Adipose tissue (tissue), 3 donors: ENCODE data around the gene SCN5A. TPM values are rescaled to one million over a fixed set of nuclear protein-coding genes. Genes with fewer than 3 reads are reported as not detected.

Experiments used
- H3K27ac ChIP-seq: one replicate; pipeline ENCODE4 v1.5.1; 2013; ENCODE audit warnings: low read depth, low read length
- WGBS, 3 donors: extraction: QIAGEN DNeasy Blood & Tissue Kit; methylation state at CpG; one replicate each; pipeline ENCODE4 v1.1.7; 2013; 5-methylcytosine and 5-hydroxymethylcytosine counted together
- polyA plus RNA-seq, 3 donors: library from polyadenylated mRNA; stranded (reverse); fragments of 200-250 nt; gene quantifications; one replicate each; pipeline ENCODE4 v1.2.3, GENCODE V29; 2013
- donor health status: healthy with polysubstance abuse.
- donor health status: Bipolar disorder and iron deficiency.
- donor health status: healthy.

SCN5A gene
- polyA plus RNA-seq = under 1 TPM; 0.06 to 0.11 (median 0.07) TPM

DNA sequence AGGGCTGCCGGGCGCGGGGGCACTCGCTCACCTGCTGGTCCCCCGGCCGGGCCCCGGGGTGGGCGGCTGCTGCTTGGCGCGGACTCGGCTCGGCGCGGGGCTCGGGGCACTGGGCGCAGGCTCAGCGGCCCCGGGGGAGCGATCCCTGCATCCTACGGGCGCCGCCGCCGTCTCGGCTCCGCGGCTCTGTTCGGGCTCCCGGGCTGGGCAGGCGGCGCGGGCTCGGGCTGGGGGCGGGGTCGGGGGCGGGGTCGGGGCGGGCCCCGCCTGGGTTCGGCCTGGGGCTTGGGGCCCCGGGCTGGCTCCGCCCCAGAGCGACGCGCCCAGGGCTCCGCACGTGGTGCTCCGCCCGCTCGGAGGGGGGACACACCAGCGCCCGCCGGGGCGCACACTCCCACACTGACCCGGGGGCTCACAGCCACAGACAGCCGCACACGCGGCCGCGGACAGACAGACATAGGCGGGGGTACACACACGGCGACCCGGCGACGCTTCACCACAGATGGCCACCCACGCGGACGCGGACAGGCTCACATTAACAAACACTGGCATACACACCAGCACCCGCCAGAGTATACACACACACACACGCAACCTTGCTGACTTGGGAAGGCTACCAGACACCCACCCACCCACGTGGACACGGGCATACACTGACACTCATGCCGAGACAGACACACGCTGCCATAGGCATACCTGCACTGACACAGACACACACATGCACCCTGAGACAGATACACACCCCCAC, at the start of gene SCN5A:
TSS of gene SCN5A (minus strand) at position 188 of the 748 bp plus-strand sequence. CDS start 16,380 bp downstream, outside the sequence.
- 1 to 2% (median 1%) methylated on average over 52 to 72 of the region's 76 CpGs for WGBS, 3 donors
- H3K27ac ChIP-seq = no peak within 1 kb of the TSS

DNA sequence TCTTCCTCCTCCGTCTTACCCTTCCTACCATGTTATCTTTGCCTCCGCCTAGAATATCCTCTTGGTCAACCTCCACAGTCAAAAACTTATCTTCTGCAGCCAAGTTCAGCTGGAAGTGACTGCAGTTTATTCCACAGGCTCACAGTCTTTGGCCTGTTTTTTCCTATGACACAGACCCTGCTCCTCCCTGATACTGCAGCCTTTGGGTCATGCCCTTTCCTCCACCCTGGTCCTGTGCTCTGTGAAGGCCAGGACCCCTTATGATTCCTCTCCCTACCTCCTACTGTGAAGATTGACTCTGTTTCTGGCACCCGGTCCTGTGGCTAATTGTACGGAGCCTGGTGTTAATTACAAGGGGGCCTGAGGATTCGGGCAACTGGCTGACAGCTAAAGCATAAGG, 49.3 kb upstream of the SCN5A start:
- 76 to 87% (median 77%) methylated on average over 5 of the region's 5 CpGs for WGBS, 3 donors
- H3K27ac ChIP-seq = no peak overlapping the region

DNA sequence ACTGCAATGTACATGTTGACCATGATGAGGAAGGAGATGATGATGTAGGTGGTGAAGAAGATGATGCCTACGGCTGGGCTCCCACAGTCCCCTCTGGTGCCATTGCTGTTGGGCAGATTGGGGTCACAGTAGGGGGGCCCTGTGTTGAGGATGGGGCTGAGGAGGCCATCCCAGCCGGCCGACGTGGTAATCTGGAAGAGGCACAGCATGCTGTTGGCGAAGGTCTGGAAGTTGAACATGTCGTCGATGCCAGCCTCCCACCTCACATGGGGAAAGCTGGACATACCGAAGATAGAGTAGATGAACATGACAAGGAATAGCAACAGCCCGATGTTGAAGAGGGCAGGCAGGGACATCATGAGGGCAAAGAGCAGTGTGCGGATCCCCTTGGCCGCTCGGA, 48.6 kb upstream of the SCN5A start:
- no peak overlapping the region for H3K27ac ChIP-seq
- 91 to 96% (median 95%) methylated on average over 12 of the region's 12 CpGs for whole genome bisulfite sequencing, 3 donors

DNA sequence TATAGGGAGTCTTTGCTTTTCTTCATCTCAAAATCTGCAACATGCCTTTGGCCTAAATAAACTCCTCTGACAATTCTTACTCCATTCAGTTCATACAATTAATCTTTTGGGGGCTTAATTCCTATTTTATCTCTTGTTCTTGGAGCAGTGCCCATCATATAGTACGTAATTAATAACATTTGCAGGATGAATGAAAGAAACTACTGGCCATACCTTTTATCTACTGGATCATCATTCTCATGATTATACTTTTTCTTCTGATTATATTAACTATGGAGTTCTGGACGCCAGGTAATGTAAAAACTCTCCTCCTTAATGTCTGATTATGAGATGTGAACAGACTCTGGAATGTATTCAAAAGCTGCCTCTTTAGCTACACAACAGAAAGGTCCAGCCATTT, 46.5 kb upstream of the SCN5A start:
- WGBS, 3 donors = 52 to 76% (median 72%) methylated on average over 2 of the region's 2 CpGs
- H3K27ac ChIP-seq = no peak overlapping the region

DNA sequence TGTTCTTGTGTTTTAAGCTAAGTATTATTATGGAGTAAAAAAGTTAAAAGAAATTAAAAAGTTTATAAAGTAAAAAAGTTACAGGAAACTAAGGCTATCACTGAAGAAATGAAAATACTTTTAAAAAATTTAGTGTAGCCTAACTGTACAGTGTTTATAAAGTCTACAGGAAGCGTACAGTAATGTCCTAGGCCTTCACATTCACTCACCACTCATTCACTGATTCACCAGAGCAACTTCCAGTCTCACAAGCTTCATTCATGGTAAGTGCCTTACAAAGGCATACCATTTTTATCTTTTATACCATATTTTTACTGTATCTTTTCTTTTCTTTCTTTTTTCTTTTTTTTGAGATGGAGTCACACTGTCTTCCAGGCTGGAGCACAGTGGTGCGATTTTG, 40.7 kb upstream of the SCN5A start:
- WGBS, 3 donors = 73 to 93% (median 73%) methylated on average over 2 of the region's 2 CpGs
- H3K27ac ChIP-seq = no peak overlapping the region

DNA sequence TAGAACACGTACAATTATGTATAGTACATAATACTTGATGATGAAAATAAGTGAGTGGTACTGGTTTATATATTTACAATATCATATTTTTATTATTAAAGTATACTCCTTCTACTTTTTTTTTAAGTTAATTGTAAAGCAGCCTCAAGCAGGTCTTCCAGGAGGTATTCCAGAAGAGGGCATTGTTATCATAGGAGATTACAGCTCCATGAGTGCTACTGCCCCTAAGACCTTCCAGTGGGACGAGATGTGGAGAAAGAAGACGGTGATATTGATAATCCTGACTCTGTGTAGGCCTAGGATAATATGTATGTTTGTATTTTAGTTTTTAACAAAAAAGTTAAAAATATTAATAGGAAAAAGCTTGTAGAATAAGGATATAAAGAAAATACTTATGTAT, 40.3 kb upstream of the SCN5A start:
- H3K27ac ChIP-seq = no peak overlapping the region
- WGBS, 3 donors = 72 to 85% (median 82%) methylated on average over 3 of the region's 3 CpGs

DNA sequence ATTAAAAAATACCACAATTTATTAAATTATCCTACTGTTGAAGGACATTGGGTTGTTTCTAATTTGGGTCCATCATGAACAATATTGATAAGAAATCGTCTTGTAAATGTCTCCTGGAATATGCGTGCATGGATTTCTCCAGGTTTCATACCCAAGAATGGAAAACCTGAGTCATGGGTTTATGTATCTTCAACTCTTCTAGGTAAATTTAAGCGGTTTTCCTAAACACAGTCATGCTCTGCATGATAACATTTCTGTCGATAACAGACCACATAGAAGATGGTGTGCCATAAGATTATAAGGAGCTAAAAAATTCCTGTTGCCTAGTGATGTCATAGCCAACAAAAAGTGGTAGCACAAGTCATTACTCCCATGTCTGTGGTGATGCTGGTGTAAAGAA, 39.9 kb upstream of the SCN5A start:
- H3K27ac ChIP-seq = no peak overlapping the region

DNA sequence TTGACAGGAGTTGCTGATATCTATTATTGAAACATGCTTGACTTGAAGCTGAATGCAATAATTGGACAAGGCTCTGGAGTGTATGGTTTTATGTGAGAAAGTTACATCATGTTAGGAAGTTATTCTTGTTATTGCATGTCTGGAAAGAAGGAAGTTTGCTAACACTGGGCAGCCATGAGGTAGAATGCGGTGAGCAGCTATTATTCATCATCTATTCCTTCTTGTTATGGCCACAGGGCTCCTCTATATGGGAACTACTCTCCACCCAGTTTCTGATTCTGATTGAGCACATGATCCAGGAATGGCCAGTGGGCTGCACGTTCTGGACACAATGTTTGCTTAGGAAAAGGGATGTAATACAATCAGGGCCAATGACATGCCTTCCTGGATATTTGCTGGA, 37.8 kb upstream of the SCN5A start:
- WGBS, 3 donors = 36 to 53% (median 48%) methylated on average over 2 of the region's 2 CpGs
- no peak overlapping the region for H3K27ac ChIP-seq

More for the DNA sequence above, 39.9 kb upstream of the SCN5A start:
- 87 to 93% (median 88%) methylated on average over 4 of the region's 4 CpGs for WGBS, 3 donors

DNA sequence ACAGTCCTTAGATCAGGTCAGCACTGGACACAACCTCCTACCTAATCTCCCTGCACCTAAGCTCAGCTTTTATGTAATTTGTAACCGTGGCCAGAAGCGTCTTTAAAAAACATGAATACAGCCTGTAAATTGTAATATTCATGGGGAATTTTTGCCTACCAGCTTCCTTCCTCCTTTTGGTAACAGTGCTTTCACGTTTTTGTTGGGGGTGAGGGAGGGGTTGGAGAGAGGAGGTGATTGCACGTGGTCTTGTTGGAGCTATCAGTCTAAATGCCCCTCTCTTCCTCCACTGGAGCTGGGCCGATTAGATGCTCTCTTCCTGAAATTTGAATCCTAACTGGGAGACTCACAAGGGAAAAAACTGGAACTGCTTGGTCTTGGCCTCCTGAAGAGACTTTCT, 35.1 kb upstream of the SCN5A start:
- 24 to 41% (median 33%) methylated on average over 5 of the region's 5 CpGs for WGBS, 3 donors
- H3K27ac ChIP-seq = no peak overlapping the region

DNA sequence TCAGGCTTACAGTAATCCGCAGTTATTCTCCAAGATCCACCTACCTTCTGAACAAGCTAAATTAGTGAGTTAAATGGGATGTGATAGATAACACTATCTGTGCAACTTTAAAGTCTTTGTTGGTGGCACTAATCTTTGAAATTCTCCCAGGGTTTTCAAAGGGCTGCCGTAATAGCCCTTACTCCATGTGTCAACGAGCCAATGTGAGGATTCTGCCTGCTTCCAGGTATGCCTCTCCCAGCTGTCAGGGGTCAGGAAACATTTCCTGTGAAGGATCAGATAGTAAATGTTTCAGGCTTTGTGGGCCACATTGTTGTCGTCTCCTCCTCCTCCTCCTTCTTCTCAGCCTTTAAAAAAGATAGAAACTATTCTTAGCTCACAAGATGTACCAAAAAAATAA, 20.2 kb upstream of the SCN5A start:
- WGBS, 3 donors = 21 to 51% (median 47%) methylated on average over 4 of the region's 4 CpGs
- no peak overlapping the region for H3K27ac ChIP-seq

DNA sequence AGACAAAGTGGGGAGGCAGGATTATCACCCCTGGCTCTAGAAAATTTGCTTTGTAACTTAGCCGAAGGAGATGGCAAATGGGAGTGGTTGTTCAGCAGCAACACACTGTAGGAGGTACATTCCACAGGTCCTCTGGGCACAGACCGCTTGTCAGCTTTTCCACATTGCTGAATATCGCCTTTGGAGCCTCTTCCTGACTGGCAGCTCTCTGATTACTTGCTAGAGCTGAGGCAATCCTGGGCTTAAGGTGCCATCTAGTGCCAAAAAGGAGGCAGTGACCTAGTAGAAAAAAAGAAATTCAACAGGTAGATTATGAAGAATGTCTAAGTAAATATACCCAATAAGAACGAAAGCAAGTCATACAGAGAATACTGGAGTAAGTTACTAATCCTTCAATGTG, 13.1 kb upstream of the SCN5A start:
- no peak overlapping the region for H3K27ac ChIP-seq
- WGBS, 3 donors = 34 to 56% (median 43%) methylated on average over 4 of the region's 4 CpGs

DNA sequence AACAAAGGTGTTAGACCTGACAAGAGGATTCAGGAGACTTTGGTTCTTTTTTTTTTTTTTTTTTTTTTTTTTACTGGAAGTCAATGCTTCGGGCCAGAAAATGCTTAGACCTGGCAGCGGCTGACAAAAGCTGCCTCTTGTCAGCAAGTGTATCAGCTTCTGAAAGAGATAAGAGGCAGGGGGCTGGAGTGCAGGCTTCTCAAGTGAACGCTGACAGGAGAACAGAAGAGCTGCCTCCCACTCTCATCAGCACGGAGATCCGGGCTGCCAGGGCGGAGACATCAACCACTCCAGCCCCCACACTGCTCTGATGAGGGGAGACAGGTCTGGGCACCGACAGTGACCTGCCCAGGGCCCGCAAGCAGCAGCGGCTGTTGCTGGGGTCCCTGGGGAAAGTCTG, 9.4 kb upstream of the SCN5A start:
- no peak overlapping the region for H3K27ac ChIP-seq
- WGBS, 3 donors = 18 to 28% (median 18%) methylated on average over 9 of the region's 9 CpGs

DNA sequence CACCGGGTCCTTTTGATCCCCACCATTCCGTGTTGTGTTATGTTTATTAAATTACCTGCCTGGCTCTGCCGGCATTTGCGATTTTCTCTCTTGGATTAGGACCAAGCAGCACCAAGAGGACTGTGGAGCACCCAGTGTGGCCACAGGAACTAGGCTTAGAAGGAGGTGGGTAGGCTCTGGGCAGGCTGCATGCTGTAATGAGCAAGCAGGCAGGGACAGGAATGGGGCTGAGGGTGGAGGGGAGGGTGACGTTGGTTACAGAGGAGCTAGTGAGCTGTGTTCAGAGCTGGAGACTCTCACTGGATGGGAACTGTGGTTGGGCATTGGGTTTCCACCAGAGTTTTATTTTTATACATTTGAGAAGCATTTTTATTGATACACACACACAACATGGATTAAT, 7.9 kb upstream of the SCN5A start:
- 52 to 55% (median 54%) methylated on average over 5 of the region's 5 CpGs for WGBS, 3 donors

DNA sequence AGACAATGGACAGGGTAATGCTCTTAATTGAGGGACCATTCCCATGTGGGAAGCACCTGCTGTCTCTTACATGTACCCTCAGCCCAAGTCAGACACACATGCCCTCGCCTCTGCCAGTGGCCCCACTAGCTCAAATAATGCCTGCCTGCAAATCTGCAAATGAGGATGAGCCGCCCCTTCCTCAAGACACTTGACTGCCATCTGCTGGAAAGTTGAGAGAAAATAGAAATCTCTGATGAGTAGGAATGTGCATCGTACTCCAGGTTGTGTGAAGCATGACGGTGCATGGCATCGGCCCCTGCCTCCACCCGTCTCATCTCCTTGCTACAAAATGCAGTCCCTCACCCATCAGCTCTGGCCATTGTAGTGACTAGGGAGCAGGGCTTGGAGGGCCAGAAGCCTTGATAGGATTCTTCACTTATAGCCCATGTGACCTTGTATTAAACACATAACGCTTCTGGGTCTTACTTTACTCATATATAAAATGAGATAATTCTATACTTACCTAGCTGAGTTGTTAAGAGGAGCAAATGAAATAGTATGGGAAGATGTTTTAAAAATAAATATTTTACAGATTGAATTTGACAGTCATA, 6.3 kb upstream of the SCN5A start:
- WGBS, 3 donors = 12 to 16% (median 16%) methylated on average over 7 of the region's 7 CpGs

More for the DNA sequence above, 7.9 kb upstream of the SCN5A start:
- no peak overlapping the region for H3K27ac ChIP-seq

DNA sequence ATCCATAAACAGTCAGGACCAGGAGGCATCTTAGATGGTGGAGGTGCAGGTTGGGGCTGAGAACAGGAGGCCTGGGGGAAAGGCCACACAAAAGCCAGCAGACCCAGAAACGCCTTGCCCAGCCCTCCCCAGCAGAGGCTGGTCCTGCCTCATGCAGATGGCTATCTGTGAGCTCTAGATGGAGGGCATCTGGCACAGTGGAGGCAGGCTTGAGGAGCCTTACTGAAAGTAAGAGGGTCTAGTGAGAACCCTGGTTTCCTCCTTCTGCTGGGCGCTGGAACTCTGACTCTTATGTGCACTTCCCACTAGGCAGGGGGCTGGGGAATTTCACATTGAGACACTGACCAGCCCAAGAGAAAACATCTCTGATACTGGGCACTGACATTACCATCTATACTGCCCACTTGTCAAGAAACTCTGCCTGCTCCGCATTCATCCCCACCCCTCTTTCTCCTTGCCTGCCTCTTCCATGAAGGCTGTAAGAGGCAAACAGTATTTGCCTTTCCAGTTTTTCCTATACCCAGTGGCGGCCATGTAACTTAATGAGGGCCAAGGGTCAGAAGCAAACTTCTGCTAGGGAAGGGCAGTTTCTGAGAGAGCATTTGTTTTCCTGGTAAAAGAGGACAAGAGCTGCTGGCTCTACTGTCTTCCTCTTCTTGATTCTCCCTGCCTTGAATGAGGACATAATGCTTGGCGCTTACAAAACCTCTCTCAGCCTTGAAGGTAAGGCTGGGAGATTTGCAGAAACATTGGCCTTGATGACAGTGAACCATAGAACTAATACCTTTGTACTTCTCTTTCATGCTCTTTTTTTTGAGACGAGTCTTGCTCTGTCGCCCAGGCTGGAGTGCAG, 4.4 kb upstream of the SCN5A start:
- no peak overlapping the region for H3K27ac ChIP-seq
- WGBS, 3 donors = 77 to 88% (median 79%) methylated on average over 7 of the region's 7 CpGs

More for the DNA sequence above, 6.3 kb upstream of the SCN5A start:
- H3K27ac ChIP-seq = no peak overlapping the region

DNA sequence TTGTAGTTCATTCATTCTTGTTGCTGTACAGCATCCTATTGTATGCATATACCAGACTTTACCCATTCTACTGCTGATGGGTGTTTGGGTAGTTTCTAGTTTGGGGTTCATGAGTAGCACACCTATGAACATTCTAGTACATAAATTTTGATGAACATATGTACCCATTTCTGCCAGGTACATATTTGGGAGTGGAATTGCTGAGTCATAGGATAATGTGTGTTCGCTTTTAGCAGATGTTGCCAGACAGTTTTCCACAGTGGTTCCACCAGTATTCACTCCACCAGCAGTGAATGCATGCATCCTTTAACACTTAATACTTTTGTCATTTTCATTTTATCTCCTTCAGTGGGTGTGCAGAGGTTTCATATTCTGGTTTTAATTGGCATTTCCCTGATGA, 3.4 kb upstream of the SCN5A start:
- H3K27ac ChIP-seq = no peak overlapping the region
- 81 to 88% (median 87%) methylated on average over 1 of the region's 1 CpG for WGBS, 3 donors

DNA sequence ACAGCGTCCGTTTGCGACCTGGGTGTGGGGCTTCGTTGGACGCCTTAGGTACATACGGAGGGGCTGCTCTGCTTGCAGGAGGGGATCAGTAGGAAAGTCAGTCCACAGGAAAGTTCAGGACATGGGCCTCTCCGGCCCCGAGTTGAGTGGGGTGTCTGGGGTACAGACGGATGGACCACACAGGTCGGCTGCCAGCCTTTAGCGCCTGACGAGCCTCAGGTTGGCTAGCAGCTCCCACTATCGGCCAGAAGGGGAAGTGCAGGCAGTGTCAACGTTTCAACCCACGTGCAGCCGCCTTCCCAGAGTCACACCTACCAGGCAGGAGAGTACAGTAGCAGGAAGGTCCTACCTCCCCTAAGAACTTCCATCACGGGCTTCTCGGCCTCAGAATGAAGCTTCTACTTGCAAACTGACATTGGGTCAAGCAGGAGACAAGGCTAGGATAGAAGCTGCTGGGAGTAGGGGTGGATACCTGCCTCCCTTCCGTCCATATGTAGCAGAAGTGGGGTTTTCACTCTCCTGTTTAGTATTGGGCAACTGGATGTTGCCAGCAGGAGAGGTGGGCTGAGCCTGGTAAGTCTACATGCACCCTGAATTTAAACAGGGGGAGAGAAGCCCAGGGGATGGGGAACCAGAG, 1.8 kb upstream of the SCN5A start:
- H3K27ac ChIP-seq = no peak overlapping the region
- WGBS, 3 donors = 8 to 10% (median 8%) methylated on average over 19 of the region's 19 CpGs

DNA sequence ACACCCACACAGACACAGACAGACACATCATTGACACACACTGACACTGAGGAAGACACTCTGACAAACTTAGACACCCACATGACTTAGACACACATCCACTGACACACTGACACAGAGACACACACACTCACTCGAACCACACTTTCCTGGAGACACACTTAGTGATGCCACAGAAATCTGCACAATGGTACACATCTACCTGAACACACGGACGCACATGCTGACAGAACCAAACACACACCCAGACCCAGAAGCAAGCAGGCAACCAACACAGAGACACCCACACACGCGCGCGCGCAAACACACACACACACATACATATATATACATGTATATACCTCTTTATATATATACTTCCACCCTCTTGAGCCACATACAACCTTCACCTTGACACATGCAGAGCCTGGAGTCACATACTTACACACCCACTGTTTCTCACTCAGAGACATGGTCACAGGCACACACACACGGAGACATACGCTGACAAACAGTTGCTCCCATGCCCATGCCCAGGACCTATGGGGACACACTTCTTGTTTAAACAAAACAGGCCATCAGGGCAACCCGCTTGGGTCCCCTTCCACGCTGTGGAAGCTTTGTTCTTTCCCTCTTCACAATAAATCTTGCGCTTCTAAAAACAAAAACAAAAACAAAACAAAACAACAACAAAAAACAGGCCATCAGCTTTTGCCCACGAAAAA, 913 bp upstream of the SCN5A start:
- 72 to 77% (median 76%) methylated on average over 14 of the region's 14 CpGs for WGBS, 3 donors
- H3K27ac ChIP-seq = no peak overlapping the region
